ENCODE data around the gene ZNF503.

ZNF503 gene

DNA sequence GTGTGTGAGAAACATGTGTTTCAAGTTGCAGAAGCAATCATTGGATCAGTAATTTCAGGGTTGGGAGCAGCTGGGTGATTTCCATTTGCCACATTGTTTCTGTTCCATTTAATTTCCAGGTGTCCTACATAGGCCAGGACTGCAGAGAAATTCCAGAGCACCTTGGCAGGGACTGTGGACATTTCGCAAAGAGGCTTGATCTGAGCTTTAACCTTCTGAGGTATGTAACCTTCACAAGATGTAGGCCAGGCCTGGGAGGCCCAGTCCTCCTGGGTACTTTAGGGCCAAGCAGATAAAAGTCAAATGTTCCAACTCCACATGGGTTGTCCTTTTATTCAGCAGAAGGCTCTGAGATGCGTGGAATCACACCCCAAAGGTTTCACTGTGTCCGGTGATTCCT is 36.7 kb upstream of the ZNF503 start:
- H3K27me3 Mint-ChIP-seq: peaks cover 39 to 56% of the 10 kb centered on the region in 2 donors
- no peak overlapping the region for H3K27ac Mint-ChIP-seq
- DNase-seq (no peak), ATAC-seq (replicated peaks) (no peak)
- H3K4me1 Mint-ChIP-seq: no peaks in the 10 kb centered on the region
- peaks cover 8 to 10% of the 10 kb centered on the region in 2 donors for H3K9me3 Mint-ChIP-seq
- H3K4me3 Mint-ChIP-seq: no peak overlapping the region
- H3K36me3 Mint-ChIP-seq: peaks cover 0 to 3% of the 10 kb centered on the region in 2 donors

DNA sequence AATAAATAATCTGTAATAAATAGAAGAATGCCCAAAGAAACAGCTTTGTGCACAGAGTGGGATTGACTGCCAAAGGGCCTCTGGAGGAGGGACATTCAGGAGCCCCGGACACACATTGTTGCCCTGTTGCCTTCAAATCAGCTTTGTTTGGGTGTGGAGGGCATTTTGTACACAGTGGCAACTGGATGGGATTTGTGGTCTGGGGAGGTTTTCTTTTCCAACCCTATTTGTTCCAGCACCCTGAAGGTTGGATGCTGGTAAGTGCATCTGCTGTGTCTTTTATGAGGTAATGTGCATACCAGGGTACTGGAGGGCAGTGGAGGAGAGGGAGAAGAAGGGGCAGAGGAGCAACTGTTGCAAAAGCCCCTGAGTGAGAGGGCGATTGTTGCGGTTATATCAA is 36.1 kb upstream of the ZNF503 start:
- H3K27me3 Mint-ChIP-seq: peaks cover 44 to 61% of the 10 kb centered on the region in 2 donors
- no peak overlapping the region for H3K27ac Mint-ChIP-seq
- H3K4me3 Mint-ChIP-seq: no peak overlapping the region
- no peak for DNase-seq
- no peaks in the 10 kb centered on the region for H3K4me1 Mint-ChIP-seq
- no peak for ATAC-seq (replicated peaks)
- peaks cover 0 to 3% of the 10 kb centered on the region in 2 donors for H3K36me3 Mint-ChIP-seq
- H3K9me3 Mint-ChIP-seq: peaks cover 4 to 5% of the 10 kb centered on the region in 2 donors

DNA sequence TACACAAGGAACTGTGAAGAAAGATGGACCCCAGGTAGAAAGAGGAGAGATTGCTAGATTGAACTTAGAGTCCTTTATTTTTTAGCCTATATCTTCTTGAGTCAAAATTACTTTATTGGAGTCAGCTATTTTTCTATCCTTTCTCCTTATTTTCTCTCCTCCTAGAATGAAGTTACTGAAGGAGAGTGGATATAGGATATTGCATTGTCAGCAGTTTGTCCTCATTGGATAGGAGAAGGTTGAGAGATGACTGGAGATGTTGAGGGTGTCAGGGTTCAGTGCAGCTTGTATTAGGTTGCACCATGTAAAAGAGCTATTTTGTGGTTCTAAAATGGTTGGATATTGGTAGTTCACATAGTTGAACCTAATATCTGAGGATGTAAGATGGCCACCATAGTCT is 35.3 kb upstream of the ZNF503 start:
- Mint-ChIP-seq H3K4me1 (peaks cover 2 to 3% of the 10 kb centered on the region in 2 donors), H3K36me3 (no peaks in the 10 kb centered on the region), H3K27ac (no peak overlapping the region), H3K4me3 (no peak overlapping the region), H3K9me3 (no peaks in the 10 kb centered on the region), H3K27me3 (peaks cover 48 to 63% of the 10 kb centered on the region in 2 donors)
- no peak for DNase-seq
- ATAC-seq (replicated peaks): no peak

DNA sequence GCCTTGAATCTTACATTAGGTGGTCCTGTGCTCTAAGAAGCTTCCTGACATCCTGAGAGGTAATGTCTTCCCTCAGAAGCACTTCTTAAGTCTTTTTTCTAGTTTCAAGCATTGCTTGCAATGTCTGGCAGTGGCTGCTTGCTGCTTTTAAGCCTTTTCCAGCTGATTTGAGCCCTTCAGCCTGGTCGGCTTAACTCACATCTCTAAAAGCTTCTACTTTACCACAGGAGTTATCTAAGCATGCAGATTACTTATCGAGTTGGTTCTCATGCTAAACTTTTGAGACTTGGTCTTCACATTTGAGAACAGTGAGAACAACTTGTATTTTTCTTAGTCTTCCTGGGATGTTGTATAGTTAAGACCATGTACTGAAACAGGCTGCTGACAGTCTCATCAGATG is 33.7 kb upstream of the ZNF503 start:
- Mint-ChIP-seq H3K27ac (no peak overlapping the region), H3K27me3 (peaks cover 58 to 66% of the 10 kb centered on the region in 2 donors)
- no peak for DNase-seq

DNA sequence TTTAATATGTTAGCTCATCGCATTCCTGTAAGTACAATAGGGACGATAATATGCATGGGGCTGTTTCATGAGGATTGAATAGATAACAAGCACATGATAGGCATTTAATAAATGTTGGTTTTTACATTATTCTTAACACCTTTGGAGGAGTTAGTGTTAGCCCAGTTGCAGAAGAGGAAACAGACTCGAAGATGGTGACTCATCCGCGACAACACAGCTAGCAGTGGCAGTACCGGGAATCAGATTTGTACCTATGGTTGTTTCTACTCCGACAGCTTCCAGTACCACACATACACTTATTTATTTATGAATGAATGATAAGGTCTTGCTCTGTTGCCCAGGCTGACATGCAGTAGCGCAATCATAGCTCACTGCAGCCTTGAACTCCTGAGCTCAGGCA is 32.7 kb upstream of the ZNF503 start:
- Mint-ChIP-seq H3K27ac (no peak overlapping the region), H3K4me3 (no peak overlapping the region), H3K36me3 (no peaks in the 10 kb centered on the region), H3K27me3 (peaks cover 56 to 65% of the 10 kb centered on the region in 2 donors), H3K4me1 (peaks cover 10 to 12% of the 10 kb centered on the region in 2 donors), H3K9me3 (no peaks in the 10 kb centered on the region)
- no peak for DNase-seq
- no peak for ATAC-seq (replicated peaks)

More for the DNA sequence above, 33.7 kb upstream of the ZNF503 start:
- no peak overlapping the region for H3K4me3 Mint-ChIP-seq
- ATAC-seq (replicated peaks): no peak
- H3K9me3 Mint-ChIP-seq: no peaks in the 10 kb centered on the region
- H3K36me3 Mint-ChIP-seq: no peaks in the 10 kb centered on the region
- H3K4me1 Mint-ChIP-seq: peaks cover 8 to 9% of the 10 kb centered on the region in 2 donors

DNA sequence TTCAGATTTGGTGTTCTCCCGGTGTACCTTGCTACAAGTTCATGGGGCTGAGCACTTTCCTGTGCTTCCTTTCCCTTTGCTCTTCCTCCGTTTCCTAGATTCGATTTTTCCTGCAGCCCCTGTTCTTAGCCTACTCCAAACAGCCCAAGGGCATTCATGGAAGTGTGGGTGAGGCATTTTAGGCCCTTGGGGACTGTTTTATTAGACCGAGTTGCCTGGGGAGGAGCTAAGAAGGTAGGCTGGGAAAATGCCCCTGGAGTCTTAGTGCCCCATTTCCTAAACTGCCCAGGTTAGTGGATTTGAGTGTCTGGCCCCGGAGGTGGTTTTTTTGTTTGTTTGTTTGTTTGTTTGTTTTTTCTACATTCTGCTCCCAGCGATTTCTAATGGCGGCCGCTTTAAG is 31.7 kb upstream of the ZNF503 start:
- Mint-ChIP-seq H3K27me3 (peaks cover 60 to 68% of the 10 kb centered on the region in 2 donors), H3K36me3 (no peaks in the 10 kb centered on the region), H3K4me3 (no peak overlapping the region), H3K27ac (no peak overlapping the region), H3K9me3 (no peaks in the 10 kb centered on the region), H3K4me1 (peaks cover 10 to 12% of the 10 kb centered on the region in 2 donors)
- no peak for DNase-seq
- no peak for ATAC-seq (replicated peaks)

DNA sequence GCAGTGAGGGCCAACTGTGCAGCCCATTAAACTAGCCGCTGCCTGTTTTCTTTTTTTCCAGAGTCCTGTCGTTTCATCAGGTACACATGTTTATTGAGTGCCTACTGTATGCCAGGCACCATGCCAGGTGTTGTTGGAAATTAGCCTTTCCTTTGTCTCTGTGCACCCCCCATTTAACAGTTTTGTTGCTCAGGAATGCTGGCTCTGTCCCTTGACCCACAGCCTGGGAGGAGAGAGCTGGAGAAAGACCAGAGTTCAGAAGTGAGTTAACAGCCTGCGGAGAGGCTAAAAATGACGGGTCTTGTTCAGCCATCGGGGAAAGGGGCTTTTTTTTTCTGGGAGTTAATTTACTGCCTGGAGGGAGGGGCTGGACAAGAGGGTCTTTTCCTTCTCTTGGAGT is 31.2 kb upstream of the ZNF503 start:
- peaks cover 10 to 12% of the 10 kb centered on the region in 2 donors for H3K4me1 Mint-ChIP-seq
- no peaks in the 10 kb centered on the region for H3K9me3 Mint-ChIP-seq
- no peak overlapping the region for H3K27ac Mint-ChIP-seq
- no peak for ATAC-seq (replicated peaks)
- DNase-seq: no peak
- H3K27me3 Mint-ChIP-seq: peaks cover 61 to 69% of the 10 kb centered on the region in 2 donors
- H3K36me3 Mint-ChIP-seq: no peaks in the 10 kb centered on the region
- H3K4me3 Mint-ChIP-seq: no peak overlapping the region

DNA sequence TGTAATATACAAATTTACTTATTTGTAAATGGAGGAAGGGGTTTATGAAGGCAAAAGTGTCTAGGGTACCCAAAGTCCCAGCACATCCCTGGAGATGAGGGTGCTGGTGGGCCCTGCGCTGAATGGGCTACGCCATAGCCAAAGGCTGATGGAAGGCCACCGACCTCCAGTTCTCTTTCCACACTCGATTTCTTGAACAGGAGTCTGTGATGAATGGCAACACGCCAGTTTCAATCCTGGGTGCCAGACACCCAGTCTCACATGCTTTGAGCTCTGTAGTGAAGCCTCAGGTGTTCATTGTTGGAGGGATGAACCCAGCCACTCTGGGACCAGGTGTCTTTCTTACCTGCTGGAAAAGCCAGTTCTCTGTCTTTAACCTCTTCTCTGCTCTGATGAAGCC is 30.6 kb upstream of the ZNF503 start:
- Mint-ChIP-seq H3K4me3 (no peak overlapping the region), H3K27me3 (peaks cover 61 to 69% of the 10 kb centered on the region in 2 donors), H3K36me3 (no peaks in the 10 kb centered on the region), H3K4me1 (peaks cover 10 to 12% of the 10 kb centered on the region in 2 donors), H3K27ac (no peak overlapping the region), H3K9me3 (no peaks in the 10 kb centered on the region)
- ATAC-seq (replicated peaks) (no peak), DNase-seq (no peak)

DNA sequence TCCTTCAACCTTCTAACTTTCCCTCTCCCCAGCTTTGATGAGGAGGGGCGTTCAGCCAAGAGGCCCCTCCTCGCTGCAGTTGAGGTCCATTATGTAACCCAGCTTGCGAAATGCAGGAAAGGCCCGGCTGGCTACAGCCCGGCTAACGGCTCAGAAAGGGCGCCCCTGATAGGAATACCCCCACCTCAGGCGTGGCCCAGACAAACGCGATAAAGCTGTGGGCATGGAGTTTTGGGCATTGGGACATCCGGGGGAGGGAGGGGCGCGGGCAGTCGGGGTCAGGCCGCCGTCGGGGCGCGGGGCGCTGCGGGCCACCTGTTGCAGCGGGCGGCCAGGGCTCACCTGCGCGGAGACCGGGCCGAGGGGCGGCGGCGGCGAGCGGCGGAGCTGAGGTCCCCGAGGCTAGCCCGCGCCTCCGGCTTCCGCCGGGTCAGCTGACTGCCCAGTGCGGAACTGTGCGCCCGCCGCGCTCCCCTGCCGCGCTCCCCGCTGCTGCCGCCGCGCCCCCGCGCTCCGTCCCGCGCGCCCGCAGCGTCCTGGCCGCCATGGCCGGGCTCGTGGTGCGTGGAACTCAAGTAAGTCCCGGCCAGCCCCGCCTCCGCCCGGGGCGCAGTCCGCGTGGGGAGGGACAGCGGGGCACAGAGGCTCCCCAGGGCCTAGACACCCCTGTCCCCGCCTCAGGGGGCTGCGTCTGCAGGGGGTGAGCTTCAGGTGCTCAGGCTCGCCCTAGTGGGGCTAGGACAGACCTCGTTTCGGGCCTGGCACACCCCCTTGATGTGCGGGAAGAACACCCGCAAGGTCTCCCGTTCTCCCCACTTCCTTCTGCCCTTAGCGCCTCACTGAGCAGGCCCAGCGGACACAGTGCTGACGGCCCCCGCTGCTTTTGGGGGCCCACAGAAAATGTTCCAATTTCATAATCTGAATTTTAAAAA is 29.9 kb upstream of the ZNF503 start, which contains the start of gene LRMDA:
TSS of gene LRMDA (plus strand) at position 445 of the 932 bp plus-strand sequence.
- Mint-ChIP-seq H3K9me3 (no peaks in the 10 kb centered on the region), H3K27me3 (peaks cover 61 to 69% of the 10 kb centered on the region in 2 donors), H3K4me3 (peak within 1 kb of the TSS; percentile 60 to 75), H3K27ac (no peak within 1 kb of the TSS), H3K36me3 (no peaks in the 10 kb centered on the region), H3K4me1 (peaks cover 10 to 12% of the 10 kb centered on the region in 2 donors)
- no peak for DNase-seq
- ATAC-seq (replicated peaks): peak; percentile 51 to 64

DNA sequence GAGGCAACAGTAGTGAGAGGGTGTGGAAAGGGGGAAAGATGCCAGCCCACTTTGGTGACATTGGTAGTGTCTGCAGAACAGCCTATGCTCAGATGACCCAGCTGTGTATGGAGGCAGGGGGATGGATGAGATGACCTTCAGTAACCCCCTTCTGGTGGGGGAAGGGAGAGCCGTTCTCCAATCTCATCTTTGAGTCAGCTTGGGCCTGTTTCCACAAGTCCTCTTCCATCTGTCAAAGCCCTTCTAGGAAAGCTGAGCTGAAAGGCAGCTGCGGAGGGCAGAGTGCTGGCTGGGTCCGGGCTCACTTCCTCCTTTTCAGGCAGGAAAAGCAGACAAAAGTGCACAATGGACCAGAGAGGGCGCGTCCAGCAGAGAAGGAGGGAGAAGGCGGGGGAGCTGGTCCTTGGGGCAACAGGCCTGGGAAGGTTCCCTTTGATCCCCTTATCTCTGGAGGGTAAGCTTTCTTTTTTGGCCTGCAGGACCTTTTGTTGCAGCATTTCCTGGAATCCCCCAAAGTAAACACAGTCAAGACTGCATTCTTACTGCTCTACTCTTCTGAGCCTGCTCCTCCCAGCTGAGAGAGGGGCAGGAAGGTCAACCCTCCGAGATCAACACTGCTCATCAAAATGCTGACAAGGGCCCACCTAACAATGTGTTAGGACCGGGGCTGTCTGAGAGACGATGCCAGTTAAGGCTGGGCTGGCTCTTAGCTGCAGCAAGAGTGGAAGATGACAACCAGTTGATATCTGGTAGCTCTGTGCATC is 28.6 kb upstream of the ZNF503 start:
- Mint-ChIP-seq H3K9me3 (no peaks in the 10 kb centered on the region), H3K4me3 (peak overlapping the region in 1 of 2 donors; percentile 3), H3K27me3 (peaks cover 60 to 62% of the 10 kb centered on the region in 2 donors), H3K36me3 (no peaks in the 10 kb centered on the region), H3K27ac (no peak overlapping the region), H3K4me1 (peaks cover 10 to 12% of the 10 kb centered on the region in 2 donors)
- DNase-seq (no peak), ATAC-seq (replicated peaks) (peak; percentile 19 to 45)

DNA sequence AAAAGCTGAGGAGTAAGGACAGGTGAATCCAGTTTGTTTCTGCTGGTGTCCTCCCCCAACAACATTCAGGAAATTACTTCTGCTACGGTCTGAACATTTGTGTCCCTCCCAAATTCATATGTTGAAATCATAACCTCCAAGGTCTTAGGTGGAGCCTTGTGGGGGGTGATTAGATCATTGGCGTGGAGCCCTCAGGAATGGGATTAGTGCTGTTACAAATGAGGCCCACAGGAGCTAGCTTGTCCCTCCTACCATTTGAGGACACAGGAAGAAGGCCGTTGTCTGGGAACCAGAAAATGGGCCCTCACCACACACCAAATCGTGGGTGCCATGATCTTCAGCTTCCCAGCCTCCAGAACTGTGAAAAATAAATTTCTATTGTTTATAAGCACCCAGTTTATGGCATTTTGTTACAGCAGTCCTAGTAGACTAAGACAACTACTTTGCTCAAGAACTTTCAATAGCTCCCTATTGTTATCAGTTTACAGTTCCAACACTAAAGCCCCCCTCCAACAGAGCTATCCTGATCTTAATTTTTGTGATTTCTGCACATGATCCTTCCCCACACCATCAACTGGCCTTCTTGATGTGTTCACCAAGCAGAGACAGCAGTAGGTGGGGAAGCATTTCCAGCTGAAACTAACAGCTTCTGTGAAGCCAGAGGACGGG is 27.7 kb upstream of the ZNF503 start:
- ATAC-seq (replicated peaks) (no peak), DNase-seq (no peak)
- Mint-ChIP-seq H3K27ac (no peak overlapping the region), H3K36me3 (no peaks in the 10 kb centered on the region), H3K4me3 (no peak overlapping the region), H3K27me3 (peaks cover 54 to 58% of the 10 kb centered on the region in 2 donors), H3K9me3 (no peaks in the 10 kb centered on the region), H3K4me1 (peaks cover 10 to 12% of the 10 kb centered on the region in 2 donors)

DNA sequence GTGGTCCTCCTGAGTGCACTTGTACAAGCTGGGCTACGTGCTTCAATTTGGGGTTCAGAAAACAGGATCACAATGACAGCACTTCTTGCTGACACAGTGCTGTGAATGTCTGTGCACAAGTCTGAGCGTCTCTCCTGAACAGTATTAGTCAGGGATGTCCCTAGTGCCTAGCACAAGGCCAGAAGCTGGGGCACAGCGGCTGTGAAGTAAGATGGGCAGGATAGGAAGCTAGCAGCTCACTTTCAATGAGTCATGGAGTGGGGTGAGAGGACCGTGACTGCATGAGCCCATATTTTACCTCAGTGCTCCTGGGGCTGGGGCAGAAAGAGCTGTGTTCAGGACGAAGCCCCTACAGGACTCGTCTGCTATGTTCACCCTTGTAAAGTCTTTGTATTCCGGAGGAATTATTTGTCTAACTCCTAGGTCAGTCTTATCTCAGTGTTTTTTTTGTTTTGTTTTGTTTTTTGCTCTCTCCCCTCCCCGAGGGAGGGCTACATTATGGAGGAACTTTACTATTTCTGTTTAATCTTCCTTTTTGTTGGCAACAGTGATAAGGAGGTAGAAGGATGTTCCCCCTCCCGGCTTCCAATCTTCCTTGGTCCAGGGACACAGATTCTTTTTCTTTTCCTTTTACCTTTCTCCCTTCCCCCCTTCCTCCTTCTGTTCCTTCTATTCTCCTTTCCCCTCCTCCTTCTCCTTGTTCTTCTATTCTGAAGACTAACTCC is 27.0 kb upstream of the ZNF503 start:
- DNase-seq: no peak
- ATAC-seq (replicated peaks): no peak
- H3K4me1 Mint-ChIP-seq: peaks cover 10 to 12% of the 10 kb centered on the region in 2 donors

DNA sequence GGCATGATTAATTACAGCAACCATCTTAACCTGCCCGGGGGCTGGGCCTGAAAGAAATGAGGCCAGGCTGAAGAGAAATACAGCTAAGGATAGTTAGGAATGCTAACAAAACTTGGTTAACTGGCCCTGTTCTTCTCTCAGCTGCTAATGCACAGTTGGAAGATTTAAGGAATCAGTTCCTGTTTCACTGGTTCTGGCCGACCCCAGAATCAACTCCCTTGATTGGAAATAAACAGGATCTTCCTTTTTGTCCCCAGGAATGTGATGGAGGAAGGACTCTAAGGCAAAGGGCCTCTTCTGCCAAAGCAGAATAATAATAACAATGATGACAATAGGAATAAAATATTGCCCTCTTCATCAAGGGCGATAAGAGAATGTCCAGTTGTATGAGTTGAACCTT is 26.4 kb upstream of the ZNF503 start:
- DNase-seq (no peak), ATAC-seq (replicated peaks) (no peak)
- Mint-ChIP-seq H3K4me1 (peaks cover 10 to 12% of the 10 kb centered on the region in 2 donors), H3K27me3 (peaks cover 44 to 45% of the 10 kb centered on the region in 2 donors), H3K36me3 (no peaks in the 10 kb centered on the region), H3K9me3 (no peaks in the 10 kb centered on the region), H3K4me3 (no peak overlapping the region), H3K27ac (no peak overlapping the region)

More for the DNA sequence above, 27.0 kb upstream of the ZNF503 start:
- H3K27ac Mint-ChIP-seq: no peak overlapping the region
- no peaks in the 10 kb centered on the region for H3K36me3 Mint-ChIP-seq
- H3K9me3 Mint-ChIP-seq: no peaks in the 10 kb centered on the region
- H3K27me3 Mint-ChIP-seq: peaks cover 47 to 51% of the 10 kb centered on the region in 2 donors
- no peak overlapping the region for H3K4me3 Mint-ChIP-seq
